ENCODE measurements around the gene TTC27.

- TF ChIP-seq, protein P1, sequence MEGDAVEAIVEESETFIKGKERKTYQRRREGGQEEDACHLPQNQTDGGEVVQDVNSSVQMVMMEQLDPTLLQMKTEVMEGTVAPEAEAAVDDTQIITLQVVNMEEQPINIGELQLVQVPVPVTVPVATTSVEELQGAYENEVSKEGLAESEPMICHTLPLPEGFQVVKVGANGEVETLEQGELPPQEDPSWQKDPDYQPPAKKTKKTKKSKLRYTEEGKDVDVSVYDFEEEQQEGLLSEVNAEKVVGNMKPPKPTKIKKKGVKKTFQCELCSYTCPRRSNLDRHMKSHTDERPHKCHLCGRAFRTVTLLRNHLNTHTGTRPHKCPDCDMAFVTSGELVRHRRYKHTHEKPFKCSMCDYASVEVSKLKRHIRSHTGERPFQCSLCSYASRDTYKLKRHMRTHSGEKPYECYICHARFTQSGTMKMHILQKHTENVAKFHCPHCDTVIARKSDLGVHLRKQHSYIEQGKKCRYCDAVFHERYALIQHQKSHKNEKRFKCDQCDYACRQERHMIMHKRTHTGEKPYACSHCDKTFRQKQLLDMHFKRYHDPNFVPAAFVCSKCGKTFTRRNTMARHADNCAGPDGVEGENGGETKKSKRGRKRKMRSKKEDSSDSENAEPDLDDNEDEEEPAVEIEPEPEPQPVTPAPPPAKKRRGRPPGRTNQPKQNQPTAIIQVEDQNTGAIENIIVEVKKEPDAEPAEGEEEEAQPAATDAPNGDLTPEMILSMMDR (conservative IDR thresholded peaks at IDR 0.05; ENCODE audit: low read length) = no peak
- TF ChIP-seq EZH2phosphoT487 (IDR thresholded peaks at IDR 0.05; ENCODE audit: borderline replicate concordance, low read depth, low read length) = no peak
Observed at GRCh38 chr2:32755666-32756065, 127.8 kb downstream of the TTC27 start.

Measured in OCI-LY7 (cell line).